ENCODE data around the gene KAT14.
"Not testable (repeated sequence)": the region's sequence is repeated elsewhere in the genome, so short reads cannot be mapped to it uniquely, and the experiment has no call there.

KAT14 gene

DNA sequence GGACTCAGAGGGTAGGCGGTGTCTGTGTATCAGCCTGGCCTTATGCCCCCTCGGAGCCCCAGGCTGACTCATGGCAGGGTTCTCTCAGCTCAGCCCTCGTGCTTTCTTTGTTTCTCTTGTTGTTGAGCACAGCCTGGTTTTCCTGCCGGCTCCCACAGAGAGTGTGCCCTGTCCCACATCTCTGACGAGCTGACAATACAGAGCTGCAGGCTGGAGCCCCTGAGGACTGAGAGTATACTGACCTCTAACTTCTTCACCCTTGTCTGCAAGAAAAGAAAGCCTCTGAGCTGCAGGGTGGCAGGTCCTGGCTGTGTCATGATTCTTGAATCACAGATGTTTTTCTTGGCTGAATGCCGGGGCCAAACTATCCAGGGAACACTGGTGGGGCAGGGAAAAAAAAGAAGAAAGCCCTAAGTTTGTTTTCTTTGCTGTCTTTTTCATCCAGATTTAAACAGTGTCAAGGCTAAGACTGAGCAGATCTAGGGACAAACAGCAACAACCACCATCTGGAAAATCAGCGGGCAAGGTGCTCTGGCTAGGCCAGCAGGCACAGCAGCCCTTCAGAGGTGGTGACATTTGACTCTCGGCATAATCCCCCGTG is 87.4 kb downstream of the KAT14 start:
- peak; percentile 56 for DNase-seq

DNA sequence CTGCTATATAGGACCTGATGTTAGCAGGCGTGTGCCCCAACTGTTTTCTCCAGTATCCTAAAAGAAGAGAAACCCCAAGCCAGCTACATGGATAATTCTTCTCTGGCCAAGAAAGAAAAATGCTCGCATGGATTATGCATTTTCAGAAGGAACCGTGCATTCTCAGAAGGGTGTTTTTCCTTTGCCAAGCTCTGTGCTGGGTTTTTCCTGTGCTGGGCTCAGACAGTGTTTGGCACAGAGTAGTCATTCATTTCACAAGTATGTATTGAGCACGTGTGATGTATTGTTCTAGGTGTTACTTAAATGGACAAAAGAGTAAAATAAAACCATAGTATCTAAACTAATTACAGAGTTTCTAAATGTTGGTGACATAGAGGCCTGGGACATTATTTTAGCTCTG is 88.0 kb downstream of the KAT14 start:
- no peak for DNase-seq

DNA sequence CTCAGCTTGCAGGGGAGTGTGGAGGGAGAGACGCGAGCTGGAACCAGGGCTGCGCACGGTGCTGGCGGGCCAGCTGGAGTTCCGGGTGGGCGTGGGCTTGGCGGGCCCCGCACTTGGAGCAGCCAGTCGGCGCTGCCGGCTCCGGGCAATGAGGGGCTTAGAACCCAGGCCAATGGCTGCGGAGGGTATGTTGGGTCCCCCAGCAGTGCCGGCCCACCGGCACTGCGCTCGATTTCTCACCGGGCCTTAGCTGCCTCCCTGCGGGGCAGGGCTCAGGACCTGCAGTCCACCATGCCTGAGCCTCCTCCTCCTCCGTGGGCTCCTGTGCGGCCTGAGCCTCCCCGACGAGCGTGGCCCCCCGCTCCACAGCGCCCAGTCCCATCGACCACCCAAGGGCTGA is 89.1 kb downstream of the KAT14 start:
- DNase-seq: not testable (repeated sequence)

GRCh38 chr20:18233408-18233943 is 95.8 kb downstream of the KAT14 start:
- no peak for DNase-seq
